ENCODE measurements around the gene VIM. TPM values are rescaled to one million over a fixed set of nuclear protein-coding genes. Genes with fewer than 3 reads are reported as not detected.

Gene VIM
- total and polyA plus RNA-seq, 2 of the 4 experiments (the other 2 are of a cell fraction): 4,502 to 6,735 TPM

DNA sequence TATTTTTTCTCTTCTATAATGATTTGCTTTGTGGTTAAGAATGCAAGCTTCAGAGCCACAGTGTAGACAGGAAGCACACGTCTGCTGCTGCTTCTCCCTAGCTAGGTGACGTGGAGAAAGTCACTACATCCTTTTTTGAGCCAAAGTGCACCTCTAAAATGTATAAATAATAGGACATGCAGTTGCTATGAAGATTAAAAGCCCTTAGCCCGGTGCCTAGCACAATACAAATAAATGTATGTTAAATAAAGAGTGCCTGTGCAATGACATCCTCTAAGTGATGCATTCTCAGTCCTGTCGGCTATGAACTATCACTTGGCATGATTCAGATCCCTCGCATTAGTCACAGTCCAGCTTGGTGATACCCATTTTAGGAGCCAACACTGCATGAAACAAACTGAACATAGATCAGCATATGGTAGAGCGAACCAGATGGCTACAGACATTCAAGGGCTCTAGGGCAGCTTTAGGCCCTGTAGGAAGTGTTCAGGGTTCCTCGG, 21.8 kb upstream of the VIM start (continued):
- TF ChIP-seq, protein P1, sequence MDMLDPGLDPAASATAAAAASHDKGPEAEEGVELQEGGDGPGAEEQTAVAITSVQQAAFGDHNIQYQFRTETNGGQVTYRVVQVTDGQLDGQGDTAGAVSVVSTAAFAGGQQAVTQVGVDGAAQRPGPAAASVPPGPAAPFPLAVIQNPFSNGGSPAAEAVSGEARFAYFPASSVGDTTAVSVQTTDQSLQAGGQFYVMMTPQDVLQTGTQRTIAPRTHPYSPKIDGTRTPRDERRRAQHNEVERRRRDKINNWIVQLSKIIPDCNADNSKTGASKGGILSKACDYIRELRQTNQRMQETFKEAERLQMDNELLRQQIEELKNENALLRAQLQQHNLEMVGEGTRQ (IDR thresholded peaks at IDR 0.05; ENCODE audit: low read depth, low read length): peak; percentile 50; the same call in 1 of the 2 replicates
- peak; percentile 5; the same call in 1 of the 2 replicates for TF ChIP-seq RAD21 (IDR thresholded peaks at IDR 0.05; ENCODE audit: low read length)

DNA sequence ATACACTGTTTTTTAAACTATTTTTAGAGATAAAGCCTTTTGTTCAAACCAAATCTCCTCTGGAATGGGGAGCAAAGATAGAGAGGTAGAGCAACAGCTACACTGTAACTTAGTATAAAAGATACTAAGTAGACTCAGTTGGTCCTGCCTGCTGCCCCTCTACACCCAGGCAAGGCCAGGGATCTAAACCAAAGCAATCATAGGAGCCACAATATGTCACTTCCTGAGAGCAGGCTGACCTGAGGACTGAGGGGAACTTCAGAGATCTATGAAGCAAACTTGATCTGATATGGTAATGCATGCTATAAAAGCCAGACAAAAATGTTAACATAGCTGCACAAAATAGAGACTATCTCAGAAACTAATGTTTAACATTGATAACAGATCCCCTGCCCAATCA, 19.6 kb upstream of the VIM start:
- Histone ChIP-seq H2AFZ (replicated peaks; ENCODE audit: low read length, poor library complexity) (peak overlapping the region; percentile 29), H3K4me1 (ENCODE audit: control insufficient read depth, insufficient read depth, low read length) (peaks cover 14% of the 10 kb centered on the region), H3K56ac (ENCODE audit: extremely low read depth, insufficient read depth, low read length) (no peak overlapping the region), H3K23ac (ENCODE audit: low read depth, low read length) (no peak overlapping the region; the same call in 1 of the 2 replicates), H3K27me3 (ENCODE audit: control insufficient read depth, insufficient read depth, low read length) (no peaks in the 10 kb centered on the region), H3K4me2 (ENCODE audit: low read depth, low read length) (no peak overlapping the region), H3K79me1 (ENCODE audit: low read depth in 1 of 2, low read length in 2 of 2) (peaks cover 6 to 32% of the 10 kb centered on the region in 2 experiments), H2BK120ac (ENCODE audit: low read depth, low read length) (peak overlapping the region; percentile 93), H4K8ac (ENCODE audit: low read depth in 2 of 2, low read length in 2 of 2) (peak overlapping the region in 1 of 2 experiments; percentile 46; a peak in 1 of 4 replicates), H3K27ac (ENCODE audit: insufficient read depth, low read length) (0 out of 2 replicates have a peak overlapping the region, but pooled peaks have one; percentile 57), H2AK9ac (replicated peaks; ENCODE audit: low read depth, low read length, poor library complexity) (no peak overlapping the region), H3K36me3 (ENCODE audit: control insufficient read depth, insufficient read depth, low read length) (no peaks in the 10 kb centered on the region), H4K91ac (ENCODE audit: insufficient read depth, low read depth, low read length) (peak overlapping the region; percentile 16), H2AK5ac (ENCODE audit: low read depth, low read length) (no peak overlapping the region), H2BK5ac (ENCODE audit: low read depth, low read length, poor library complexity, severe bottlenecking) (peak overlapping the region; percentile 29), H4K20me1 (ENCODE audit: insufficient read depth, low read length) (no peaks in the 10 kb centered on the region), H3K9me1 (ENCODE audit: insufficient read depth, low read length) (peaks cover 12% of the 10 kb centered on the region), H3K4me3 (ENCODE audit: insufficient read depth, low read depth, low read length) (no peak overlapping the region), H4K5ac (ENCODE audit: low read depth, low read length) (peak overlapping the region; percentile 90), H2BK15ac (ENCODE audit: low read depth, low read length) (peak overlapping the region; percentile 82; the same call in 1 of the 3 replicates), H2BK20ac (ENCODE audit: low read depth, low read length) (peak overlapping the region; percentile 60), H3K18ac (ENCODE audit: low read depth, low read length) (peak overlapping the region; percentile 27; the same call in 1 of the 2 replicates), H3K4ac (ENCODE audit: low read depth, low read length) (peak overlapping the region; percentile 74), H3K9ac (ENCODE audit: low read depth, low read length) (no peak overlapping the region), H3K14ac (replicated peaks; ENCODE audit: low read depth, low read length) (peak overlapping the region; percentile 1; the same call in 1 of the 2 replicates), H3K9me3 (ENCODE audit: control insufficient read depth, insufficient read depth, low read length) (no peaks in the 10 kb centered on the region)
- BruUV-seq (replicated peaks): no TSS peak
- ATAC-seq (ENCODE audit: low read depth) (no peak), DNase-seq (no peak)
- intact Hi-C loops (cut with micrococcal nuclease): no loop called here
- TF ChIP-seq NFE2L2 (IDR thresholded peaks at IDR 0.05; ENCODE audit: low read depth, low read length): no peak
- TF ChIP-seq, protein P2, sequence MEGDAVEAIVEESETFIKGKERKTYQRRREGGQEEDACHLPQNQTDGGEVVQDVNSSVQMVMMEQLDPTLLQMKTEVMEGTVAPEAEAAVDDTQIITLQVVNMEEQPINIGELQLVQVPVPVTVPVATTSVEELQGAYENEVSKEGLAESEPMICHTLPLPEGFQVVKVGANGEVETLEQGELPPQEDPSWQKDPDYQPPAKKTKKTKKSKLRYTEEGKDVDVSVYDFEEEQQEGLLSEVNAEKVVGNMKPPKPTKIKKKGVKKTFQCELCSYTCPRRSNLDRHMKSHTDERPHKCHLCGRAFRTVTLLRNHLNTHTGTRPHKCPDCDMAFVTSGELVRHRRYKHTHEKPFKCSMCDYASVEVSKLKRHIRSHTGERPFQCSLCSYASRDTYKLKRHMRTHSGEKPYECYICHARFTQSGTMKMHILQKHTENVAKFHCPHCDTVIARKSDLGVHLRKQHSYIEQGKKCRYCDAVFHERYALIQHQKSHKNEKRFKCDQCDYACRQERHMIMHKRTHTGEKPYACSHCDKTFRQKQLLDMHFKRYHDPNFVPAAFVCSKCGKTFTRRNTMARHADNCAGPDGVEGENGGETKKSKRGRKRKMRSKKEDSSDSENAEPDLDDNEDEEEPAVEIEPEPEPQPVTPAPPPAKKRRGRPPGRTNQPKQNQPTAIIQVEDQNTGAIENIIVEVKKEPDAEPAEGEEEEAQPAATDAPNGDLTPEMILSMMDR (conservative IDR thresholded peaks at IDR 0.05; ENCODE audit: low read depth, low read length): no peak
- ChIA-PET CTCF (no interaction called here), POLR2A (ENCODE audit: unreplicated experiment) (interaction anchor here (0.5 kb wide), 1 partner anchor 211 kb away, joined by 3 read pairs; no protein-coding TSS in a partner anchor)
- dilution Hi-C loops (cut with HindIII; ENCODE audit: low sequenced_read_pairs, unreplicated experiment): no loop called here
- in situ Hi-C loops (cut with MboI; ENCODE audit: low sequenced_read_pairs): no loop called here

Measured in IMR-90 (cell line).